ENCODE results near the gene ITGA4.
A peak's percentile ranks its signal among the peaks of the same experiment; 100 is the strongest.
"Not testable (repeated sequence)": the region's sequence is repeated elsewhere in the genome, so short reads cannot be mapped to it uniquely, and the experiment has no call there.

The ITGA4 gene

GRCh38 chr2:181457121-181457740, at the start of gene ITGA4:
Gene ITGA4, plus strand, starts transcription at chr2:181457386. Its CDS starts 269 bp downstream, at chr2:181457655.
- peak; percentile 64 for DNase-seq (ENCODE audit: low read depth)

DNA sequence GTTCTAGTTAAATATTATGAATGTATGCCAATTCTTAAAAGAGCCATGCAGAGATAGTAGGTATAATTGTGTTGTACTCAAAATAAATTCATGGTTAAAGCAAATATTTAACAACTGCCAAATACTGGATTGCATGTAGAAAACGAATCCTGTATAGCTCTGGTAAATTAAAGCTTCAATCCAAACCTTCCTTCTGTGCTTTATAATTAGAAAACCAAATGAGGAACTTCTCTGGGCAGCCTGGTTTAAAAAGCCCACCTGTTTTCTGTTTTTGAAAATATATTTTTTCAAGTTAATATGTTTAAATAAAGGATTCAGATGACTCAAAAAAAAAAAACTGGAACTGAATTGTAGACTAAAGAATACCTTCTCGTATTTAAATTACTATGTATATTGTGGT, 48.3 kb upstream of the ITGA4 start:
- no peak for DNase-seq (ENCODE audit: low read depth)

DNA sequence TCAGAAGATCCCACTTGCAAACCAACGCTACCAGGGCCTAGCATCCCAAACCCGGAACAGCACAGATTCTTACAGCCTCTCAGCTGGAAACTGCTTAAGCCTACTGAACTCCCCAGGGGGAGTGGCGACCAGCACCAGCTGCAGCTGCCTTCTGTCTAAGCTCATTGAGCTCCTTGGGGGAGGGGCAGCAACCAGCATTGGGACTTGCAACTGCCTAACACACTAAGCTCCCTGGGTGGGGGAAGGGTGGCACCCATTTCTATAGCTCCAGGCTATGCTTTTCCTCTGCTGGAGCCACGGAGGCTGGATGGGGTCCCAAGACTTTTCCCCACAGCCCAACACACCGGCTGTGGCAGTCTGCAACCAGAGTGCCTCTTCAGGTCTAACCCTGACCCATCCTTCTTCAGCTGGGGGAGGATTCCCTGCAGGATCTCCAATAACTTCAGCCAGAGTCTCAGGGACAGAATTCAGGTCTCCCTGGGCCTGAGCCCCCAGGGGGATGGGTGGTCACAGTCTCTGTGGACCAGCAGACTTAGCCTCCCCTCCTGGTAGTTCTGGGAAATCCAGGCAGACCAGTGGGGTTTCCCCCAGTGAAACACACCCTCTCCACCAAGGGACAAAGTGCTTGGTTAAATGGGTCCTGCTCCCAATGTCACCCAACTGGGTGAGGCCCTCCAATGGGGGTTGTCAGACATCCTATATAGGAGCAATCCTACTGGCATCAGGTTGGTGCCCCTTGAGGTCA, 45.9 kb upstream of the ITGA4 start:
- DNase-seq (ENCODE audit: low read depth), result no peak

DNA sequence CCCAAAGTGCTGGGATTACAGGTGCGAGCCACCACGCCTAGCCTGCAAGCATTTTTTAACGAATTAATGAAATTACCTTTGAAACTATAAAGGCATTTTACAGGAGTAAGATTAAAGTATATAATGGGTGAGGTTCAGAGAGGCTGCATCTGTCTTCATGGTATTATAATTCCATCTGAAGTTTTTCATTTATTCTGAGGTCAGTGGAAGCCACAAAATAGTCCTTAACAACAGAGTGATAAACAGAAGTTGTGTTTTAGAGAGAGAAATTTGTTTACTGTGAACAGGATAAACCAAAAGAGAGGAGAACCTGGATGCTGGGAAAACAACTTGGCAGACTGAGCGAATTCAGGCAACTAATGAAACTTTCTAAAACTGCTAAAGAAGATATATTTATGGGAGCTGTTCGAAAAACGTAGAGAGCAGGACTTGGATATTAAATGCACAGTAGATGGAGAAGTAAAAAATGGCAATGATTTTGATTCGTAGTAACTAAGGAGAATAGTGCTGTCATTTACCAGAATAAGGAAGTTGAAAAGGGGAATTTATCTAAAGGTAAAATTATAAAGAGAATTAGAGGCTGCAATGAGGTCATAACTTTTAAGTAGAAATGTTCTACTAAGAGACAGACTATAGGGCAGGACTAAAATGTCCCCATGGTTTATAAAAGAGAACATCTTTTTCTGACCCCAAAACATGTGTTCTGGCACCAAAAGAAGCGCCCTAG, 37.9 kb upstream of the ITGA4 start:
- no peak for DNase-seq (ENCODE audit: low read depth)

GRCh38 chr2:181420259-181421130, 36.7 kb upstream of the ITGA4 start:
- no peak for DNase-seq (ENCODE audit: low read depth)

GRCh38 chr2:181421131-181421458, 36.1 kb upstream of the ITGA4 start:
- no peak for DNase-seq (ENCODE audit: low read depth)

DNA sequence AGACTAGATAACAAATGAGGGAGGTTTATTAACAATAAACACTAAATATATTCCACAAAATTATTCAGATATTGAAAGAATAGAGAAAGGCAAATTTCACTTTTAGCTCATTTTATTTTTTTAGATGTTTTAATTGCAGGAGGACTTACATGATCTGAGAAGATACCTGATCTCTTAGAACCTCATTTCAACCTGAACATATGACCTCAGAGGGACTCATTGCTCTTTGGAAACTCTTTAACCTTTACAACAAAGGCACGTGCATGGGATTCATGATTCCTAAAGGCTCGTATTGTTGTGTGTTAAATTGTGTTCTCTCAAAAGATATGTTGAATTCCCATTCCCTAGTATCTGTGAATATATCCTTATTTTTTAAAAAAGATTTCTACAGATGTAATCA, 35.7 kb upstream of the ITGA4 start:
- no peak for DNase-seq (ENCODE audit: low read depth)

GRCh38 chr2:181426672-181427071, 30.5 kb upstream of the ITGA4 start:
- no peak for DNase-seq (ENCODE audit: low read depth)

DNA sequence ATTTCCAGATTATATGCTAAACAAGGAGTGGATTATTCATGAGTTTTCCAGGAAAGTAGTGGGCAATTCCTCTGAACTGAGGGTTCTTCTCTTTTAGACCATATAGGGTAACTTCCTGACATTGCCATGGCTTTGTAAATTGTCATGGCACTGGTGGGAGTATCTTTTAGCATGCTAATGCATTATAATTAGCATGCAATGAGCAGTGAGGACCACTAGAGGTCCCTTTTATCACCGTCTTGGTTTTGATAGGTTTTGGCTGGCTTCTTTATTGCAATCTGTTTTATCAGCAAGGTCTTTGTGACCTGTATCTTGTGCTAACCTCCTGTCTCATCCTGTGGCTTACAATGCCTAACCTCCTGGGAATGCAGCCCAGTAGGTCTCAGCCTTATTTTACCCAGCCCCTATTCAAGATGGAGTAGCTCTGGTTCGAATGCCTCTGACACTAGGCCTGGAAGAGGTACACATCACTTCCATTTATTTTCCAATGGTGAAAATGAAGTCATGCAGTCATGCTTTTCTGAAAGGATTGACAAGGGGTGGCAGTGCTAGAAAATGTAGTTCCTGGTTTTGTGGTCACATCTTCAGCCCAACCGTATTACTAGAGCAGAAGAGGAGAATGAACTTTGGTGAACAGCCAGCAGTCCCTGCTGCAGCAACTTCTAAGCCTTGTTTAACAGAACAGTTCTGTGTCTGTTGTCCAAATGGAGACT, 26.6 kb upstream of the ITGA4 start:
- no peak for DNase-seq (ENCODE audit: low read depth)

DNA sequence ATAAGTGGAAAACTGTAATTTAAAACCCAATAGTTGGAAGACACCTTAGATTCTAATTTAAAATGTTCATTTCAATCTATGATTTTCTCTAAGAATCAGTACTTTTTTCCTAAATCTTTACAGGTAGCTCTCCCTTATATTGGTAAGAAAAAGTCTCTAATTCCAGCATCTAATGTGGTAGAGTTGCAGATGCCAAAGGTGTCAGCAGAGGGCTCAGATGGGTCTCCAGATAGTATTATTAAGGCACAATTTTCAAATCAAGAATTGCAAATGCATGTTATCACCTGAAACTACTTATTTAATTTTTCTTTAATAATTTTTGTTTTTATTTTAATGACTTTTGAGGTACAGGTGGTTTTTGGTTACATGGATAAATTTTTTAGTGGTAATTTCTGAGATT, 25.5 kb upstream of the ITGA4 start:
- no peak for DNase-seq (ENCODE audit: low read depth)

DNA sequence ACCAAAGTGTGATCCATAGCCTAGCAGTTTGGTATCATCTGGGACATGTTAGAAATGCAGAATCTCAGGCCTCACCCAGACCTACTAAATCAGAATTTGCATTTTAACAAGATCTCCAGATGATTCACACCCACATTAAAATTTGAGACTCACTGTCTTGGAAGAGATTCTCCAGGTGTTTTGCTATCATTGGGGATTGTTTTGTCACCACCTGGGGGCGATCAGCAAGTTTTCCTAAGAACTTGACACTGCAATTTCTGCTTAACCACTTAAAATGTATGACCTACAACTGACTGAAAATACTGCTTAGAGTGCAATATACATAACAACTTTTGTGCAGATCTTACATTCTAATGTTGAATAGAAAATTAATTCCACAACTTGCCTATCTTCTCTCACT, 18.9 kb upstream of the ITGA4 start:
- DNase-seq (ENCODE audit: low read depth), result no peak

GRCh38 chr2:181440344-181440743, 16.8 kb upstream of the ITGA4 start:
- no peak for DNase-seq (ENCODE audit: low read depth)

GRCh38 chr2:181440919-181441318, 16.3 kb upstream of the ITGA4 start:
- DNase-seq (ENCODE audit: low read depth), result no peak

- DNase-seq (ENCODE audit: low read depth), result no peak
Measured at GRCh38 chr2:181441670-181442069, 15.5 kb upstream of the ITGA4 start.

DNA sequence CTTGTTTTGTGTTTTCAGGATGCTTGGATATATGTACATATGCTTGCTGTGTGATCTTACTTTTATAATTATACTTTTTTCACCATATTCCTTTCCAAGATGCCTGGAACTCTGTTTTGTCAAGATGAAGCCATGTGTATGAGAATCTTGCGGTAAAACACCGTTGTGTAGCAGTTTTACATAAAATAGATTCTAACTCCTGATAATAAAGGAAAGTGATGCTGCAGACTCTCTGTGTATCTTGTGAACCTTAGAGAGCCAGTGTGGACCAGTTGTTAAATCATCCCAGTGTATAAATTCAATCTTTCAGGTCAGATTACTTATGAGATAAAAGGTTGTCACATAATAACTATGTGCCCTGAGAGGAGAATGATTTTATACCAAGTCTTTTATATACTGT, 12.5 kb upstream of the ITGA4 start:
- no peak for DNase-seq (ENCODE audit: low read depth)

GRCh38 chr2:181446985-181447384, 10.2 kb upstream of the ITGA4 start:
- DNase-seq (ENCODE audit: low read depth), result no peak

GRCh38 chr2:181449278-181449677, 7.9 kb upstream of the ITGA4 start:
- DNase-seq (ENCODE audit: low read depth), result not testable (repeated sequence)

DNA sequence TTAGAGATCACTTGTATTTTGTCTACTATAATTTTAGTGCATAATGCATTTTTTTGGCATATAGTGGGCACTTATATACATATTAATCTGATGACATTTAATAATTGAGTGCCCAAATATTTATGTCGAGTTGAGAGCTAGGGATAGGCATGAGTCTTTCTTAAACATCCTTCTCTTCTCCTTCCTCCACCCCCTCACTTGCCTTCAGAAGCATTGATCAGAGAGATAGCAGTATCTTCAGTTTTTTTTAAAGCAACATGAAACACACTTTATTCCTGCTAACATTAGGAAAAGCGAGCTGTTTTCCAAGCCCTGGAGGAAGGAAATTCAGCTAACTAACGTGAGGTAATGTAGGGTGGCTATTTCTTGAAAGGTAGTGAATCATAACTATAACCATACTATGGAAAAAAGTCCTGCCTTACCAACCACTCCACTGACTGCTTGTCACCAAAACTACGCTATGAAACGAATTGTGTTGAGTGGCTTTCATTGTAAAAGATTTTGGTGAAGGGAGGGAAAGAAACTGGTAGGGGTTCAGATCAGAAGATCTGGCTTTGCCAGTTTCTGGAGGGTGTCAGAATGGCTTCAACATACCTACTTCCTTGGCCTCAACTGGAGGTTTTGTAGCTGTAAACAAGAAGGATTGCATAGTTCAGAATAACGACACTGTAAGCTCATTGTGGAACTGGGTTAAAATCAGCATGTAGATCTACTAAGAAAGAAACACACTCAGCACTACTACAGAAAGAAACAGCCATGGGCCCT, 2.3 kb upstream of the ITGA4 start:
- no peak for DNase-seq (ENCODE audit: low read depth)

DNA sequence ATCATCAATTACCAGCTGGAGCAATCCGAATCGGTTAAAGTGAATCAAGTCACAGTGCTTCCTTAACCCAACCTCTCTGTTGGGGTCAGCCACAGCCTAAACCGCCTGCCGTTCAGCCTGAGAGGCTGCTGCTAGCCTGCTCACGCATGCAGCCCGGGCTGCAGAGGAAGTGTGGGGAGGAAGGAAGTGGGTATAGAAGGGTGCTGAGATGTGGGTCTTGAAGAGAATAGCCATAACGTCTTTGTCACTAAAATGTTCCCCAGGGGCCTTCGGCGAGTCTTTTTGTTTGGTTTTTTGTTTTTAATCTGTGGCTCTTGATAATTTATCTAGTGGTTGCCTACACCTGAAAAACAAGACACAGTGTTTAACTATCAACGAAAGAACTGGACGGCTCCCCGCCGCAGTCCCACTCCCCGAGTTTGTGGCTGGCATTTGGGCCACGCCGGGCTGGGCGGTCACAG, 496 bp upstream of the ITGA4 start:
- peak; percentile 50 for DNase-seq (ENCODE audit: low read depth)

GRCh38 chr2:181457741-181458425, 697 bp downstream of the ITGA4 start:
- DNase-seq (ENCODE audit: low read depth), result no peak

Measured in stimulated activated CD8-positive, alpha-beta memory T cell treated with anti-CD3 and anti-CD28 coated beads, Interleukin-12 subunit alpha, Interleukin-12 subunit beta, amount 100 ng/mL, for 1 hour (primary cell).